Neural cell (in vitro differentiated cells): Measurements from ENCODE around the gene MRRF. TPM values are rescaled to one million over a fixed set of nuclear protein-coding genes. Genes with fewer than 3 reads are reported as not detected.

Source experiments
- H2AFZ ChIP-seq: fragments of 200-600, 300-800 bp; sonication (generic), shearing (Covaris generic); 2 replicates; pipeline ENCODE4 v1.6.0; 2014; ENCODE audit warnings: low read depth, mild to moderate bottlenecking, antibody characterized with exemption, low read length, moderate library complexity
- H3F3A ChIP-seq: fragments of 200-600 bp; shearing (Covaris generic); 2 replicates; pipeline ENCODE4 v1.6.1; 2016; ENCODE audit warnings: mild to moderate bottlenecking, moderate library complexity, mixed read lengths, antibody characterized with exemption, low read length; ENCODE audit not compliant: insufficient read depth, poor library complexity, severe bottlenecking
- H3K27ac ChIP-seq: fragments of 200-600, 300-800 bp; sonication (generic), shearing (Covaris generic); 2 replicates; pipeline ENCODE4 v1.5.1; 2014; ENCODE audit warnings: mild to moderate bottlenecking, low read length, moderate library complexity
- H3K27me3 ChIP-seq: fragments of 300-800, 200-600 bp; sonication (generic), shearing (Covaris generic); 2 replicates; pipeline ENCODE4 v1.6.0; 2014; ENCODE audit warnings: mild to moderate bottlenecking, low read depth, low read length, moderate library complexity; ENCODE audit not compliant: insufficient read depth
- H3K36me3 ChIP-seq: fragments of 300-800, 200-600 bp; sonication (generic), shearing (Covaris generic); 2 replicates; pipeline ENCODE4 v1.5.1; 2014; ENCODE audit warnings: mild to moderate bottlenecking, antibody characterized with exemption, low read length, moderate library complexity; ENCODE audit not compliant: insufficient read depth
- H3K4me2 ChIP-seq: fragments of 300-800, 200-600 bp; sonication (generic), shearing (Covaris generic); 2 replicates; pipeline ENCODE4 v1.6.0; 2014; ENCODE audit warnings: mild to moderate bottlenecking, low read length
- H3K4me3 ChIP-seq: fragments of 300-800, 200-600 bp; sonication (generic), shearing (Covaris generic); 2 replicates; pipeline ENCODE4 v1.5.1; 2014; ENCODE audit warnings: mild to moderate bottlenecking, low read length, moderate library complexity
- H3K79me2 ChIP-seq: fragments of 200-600 bp; shearing (Covaris generic); replicated peaks from 2 replicates; pipeline ENCODE4 v1.6.0; 2014; ENCODE audit warnings: mild to moderate bottlenecking, low read length, moderate library complexity; ENCODE audit not compliant: insufficient read depth
- H3K9ac ChIP-seq: fragments of 300-800, 200-600 bp; sonication (generic), shearing (Covaris generic); 2 replicates; pipeline ENCODE4 v1.6.1; 2016; ENCODE audit warnings: mild to moderate bottlenecking, low read length, mixed read lengths
- H3K9me2 ChIP-seq: fragments of 200-600 bp; shearing (Covaris generic); 2 replicates; pipeline ENCODE4 v1.6.1; 2016; ENCODE audit warnings: mild to moderate bottlenecking, low read length, mixed read lengths; ENCODE audit not compliant: insufficient read depth
- H3K9me3 ChIP-seq: fragments of 200-600, 300-800 bp; sonication (generic), shearing (Covaris generic); 2 replicates; pipeline ENCODE4 v1.6.1; 2016; ENCODE audit warnings: mild to moderate bottlenecking, mixed run types, low read length, moderate library complexity, mixed read lengths
- H4K20me1 ChIP-seq: fragments of 200-600 bp; shearing (Covaris generic); 2 replicates; pipeline ENCODE4 v1.6.1; 2016; ENCODE audit warnings: mild to moderate bottlenecking, mixed run types; ENCODE audit not compliant: insufficient read depth
- CTCF ChIP-seq: fragments of 450-650 bp; IDR thresholded peaks from 2 replicates; pipeline ENCODE4 v1.5.1; 2014; ENCODE audit warnings: antibody characterized with exemption, mild to moderate bottlenecking, moderate library complexity; ENCODE audit not compliant: poor library complexity, severe bottlenecking
- EP300 ChIP-seq: fragments of 450-650 bp; conservative IDR thresholded peaks from 2 replicates; pipeline ENCODE4 v1.6.1; 2014; ENCODE audit warnings: antibody characterized with exemption, mild to moderate bottlenecking, moderate library complexity; ENCODE audit not compliant: poor library complexity, severe bottlenecking
- EZH2 ChIP-seq: fragments of 200-600, 300-800 bp; shearing (Covaris generic), sonication (generic); IDR thresholded peaks from 2 replicates; pipeline ENCODE4 v1.6.1; 2014; ENCODE audit warnings: antibody characterized with exemption, low read length, borderline replicate concordance, mild to moderate bottlenecking; ENCODE audit not compliant: insufficient read depth, poor library complexity, severe bottlenecking
- MXI1 ChIP-seq: fragments of 450-650 bp; conservative IDR thresholded peaks from 2 replicates; pipeline ENCODE4 v1.6.1; 2014; ENCODE audit warnings: antibody characterized with exemption, mild to moderate bottlenecking; ENCODE audit not compliant: poor library complexity, severe bottlenecking
- POLR2AphosphoS5 ChIP-seq: IDR thresholded peaks from 2 replicates; pipeline ENCODE4 v1.6.1; 2012
- RAD21 ChIP-seq: fragments of 450-650 bp; conservative IDR thresholded peaks from 2 replicates; pipeline ENCODE4 v1.6.1; 2014; ENCODE audit warnings: antibody characterized with exemption, mild to moderate bottlenecking, moderate library complexity
- REST ChIP-seq: IDR thresholded peaks from 2 replicates; pipeline ENCODE4 v1.6.1; 2012; ENCODE audit warnings: borderline replicate concordance
- SMC3 ChIP-seq: fragments of 450-650 bp; conservative IDR thresholded peaks from 2 replicates; pipeline ENCODE4 v1.6.1; 2014; ENCODE audit warnings: antibody characterized with exemption, mild to moderate bottlenecking, moderate library complexity; ENCODE audit not compliant: poor library complexity
- TAF1 ChIP-seq: IDR thresholded peaks from 2 replicates; pipeline ENCODE4 v1.6.1; 2012; ENCODE audit warnings: low read depth
- polyA plus RNA-seq: library from polyadenylated mRNA; depleted of rRNA; stranded (reverse); fragments of >200 nt; gene quantifications from 2 replicates; pipeline ENCODE4 v1.2.3, GENCODE V29; 2014

Gene MRRF
- polyA plus RNA-seq, 1 donor from 2014 or later: 40.7 TPM

- Histone ChIP-seq H3K4me3 (no peak overlapping the region), H3K9me2 (no peaks in the 10 kb centered on the region), H3K9ac (no peak overlapping the region), H3K79me2 (no peaks in the 10 kb centered on the region), H3K27me3 (no peaks in the 10 kb centered on the region), H2AFZ (no peak overlapping the region), H3K36me3 (peaks cover 8% of the 10 kb centered on the region), H3K4me2 (no peak overlapping the region), H3K27ac (no peak overlapping the region), H3F3A (no peaks in the 10 kb centered on the region), H4K20me1 (no peaks in the 10 kb centered on the region), H3K9me3 (no peaks in the 10 kb centered on the region)
- TF ChIP-seq POLR2AphosphoS5 (no peak), TAF1 (no peak), SMC3 (no peak), EZH2 (no peak), RAD21 (no peak), EP300 (no peak), MXI1 (no peak), REST (no peak), CTCF (no peak)
Measured at GRCh38 chr9:122314165-122314564, 49.5 kb downstream of the MRRF start.

- Histone ChIP-seq H3K27ac (no peak overlapping the region), H3K27me3 (no peaks in the 10 kb centered on the region), H3K4me3 (no peak overlapping the region), H3K9ac (no peak overlapping the region), H3K4me2 (no peak overlapping the region), H3K9me2 (no peaks in the 10 kb centered on the region), H3K9me3 (no peaks in the 10 kb centered on the region), H3K36me3 (peaks cover 8% of the 10 kb centered on the region), H2AFZ (no peak overlapping the region), H4K20me1 (no peaks in the 10 kb centered on the region), H3K79me2 (no peaks in the 10 kb centered on the region), H3F3A (no peaks in the 10 kb centered on the region)
- TF ChIP-seq SMC3: no peak
- TF ChIP-seq RAD21: no peak
- no peak for TF ChIP-seq TAF1
- no peak for TF ChIP-seq REST
- TF ChIP-seq POLR2AphosphoS5: no peak
- no peak for TF ChIP-seq EZH2
- no peak for TF ChIP-seq MXI1
- no peak for TF ChIP-seq EP300
- no peak for TF ChIP-seq CTCF
Measured at GRCh38 chr9:122315534-122315933, 50.9 kb downstream of the MRRF start.
